ENCODE results near the gene CACTIN. TPM values are rescaled to one million over a fixed set of nuclear protein-coding genes. Genes with fewer than 3 reads are reported as not detected.

The CACTIN gene
- polyA plus RNA-seq, 1 of the 3 experiments (the other 2 are of a cell fraction): 36.4 TPM

DNA sequence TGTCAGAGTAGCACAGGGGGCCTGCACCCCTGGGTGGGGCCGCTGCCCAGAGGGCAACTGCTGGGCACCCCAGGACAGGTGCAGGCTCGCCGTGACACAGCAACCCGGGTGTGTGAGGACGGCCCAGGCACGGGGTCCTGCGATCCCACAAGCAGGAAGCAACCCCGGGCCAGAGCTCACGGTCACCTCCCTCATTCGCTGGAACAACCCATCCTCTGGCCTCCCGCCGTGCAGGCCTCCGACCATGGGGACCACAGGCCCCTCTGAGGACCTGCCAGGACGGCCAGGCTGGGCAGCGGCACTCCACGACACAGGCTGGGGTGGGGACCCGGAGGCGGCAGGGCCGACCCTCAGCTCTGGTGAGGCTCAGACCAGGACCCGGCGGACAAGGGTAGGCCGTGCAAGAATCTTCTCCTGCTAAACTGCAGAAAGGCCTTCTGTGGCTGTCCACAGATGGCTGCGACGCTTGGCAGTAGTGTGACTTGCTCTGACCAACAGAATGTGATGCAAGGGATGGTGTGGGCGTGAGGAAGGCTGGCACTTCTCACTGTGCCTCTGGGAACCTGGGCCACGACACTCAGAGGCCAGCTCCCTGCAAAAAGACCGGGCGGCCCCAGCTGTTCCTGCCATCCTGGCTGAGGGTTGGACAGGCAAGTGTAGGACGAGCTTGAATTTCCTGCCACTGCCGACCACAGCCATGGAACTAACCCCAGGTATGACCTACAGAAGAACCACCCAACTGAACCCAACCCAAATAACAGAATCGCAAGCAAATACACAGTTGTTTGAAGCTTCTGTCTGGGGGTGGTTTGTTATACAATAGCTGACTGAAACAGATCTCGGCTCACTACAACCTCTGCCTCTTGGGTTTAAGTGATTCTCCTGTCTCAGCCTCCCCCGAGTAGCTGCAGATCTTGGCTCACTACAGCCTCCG, 47.2 kb upstream of the CACTIN start:
- Histone ChIP-seq H3K4me3 (ENCODE audit: low read depth in 2 of 2, low read length in 1 of 2) (no peak overlapping the region), H3K9me2 (no peaks in the 10 kb centered on the region), H3K9ac (no peak overlapping the region), H3K4me2 (no peak overlapping the region), H2AFZ (ENCODE audit: low read depth) (no peak overlapping the region), H3K27ac (ENCODE audit: low read depth in 2 of 2, low read length in 1 of 2) (no peak overlapping the region), H3K36me3 (replicated peaks in 1 of 2; ENCODE audit: control insufficient read depth in 1 of 2, insufficient read depth in 2 of 2, low read length in 1 of 2) (no peaks in the 10 kb centered on the region), H3K4me1 (ENCODE audit: control insufficient read depth in 1 of 2, insufficient read depth in 2 of 2, low read depth in 1 of 2, low read length in 1 of 2) (no peaks in the 10 kb centered on the region), H3K9me3 (no peaks in the 10 kb centered on the region), H3K79me2 (ENCODE audit: insufficient read depth) (peaks cover 10% of the 10 kb centered on the region; the same call in 1 of the 2 replicates), H3F3A (replicated peaks; ENCODE audit: insufficient read depth) (no peaks in the 10 kb centered on the region), H3K27me3 (ENCODE audit: insufficient read depth) (no peaks in the 10 kb centered on the region), H4K20me1 (ENCODE audit: insufficient read depth) (0 out of 2 replicates have a peak, but pooled peaks cover 16% of the 10 kb centered on the region)
- 98% methylated on average over 7 of the region's 34 CpGs for whole genome bisulfite sequencing (ENCODE audit: low lambda C conversion rate)
- TF ChIP-seq MEF2A (IDR thresholded peaks at IDR 0.05; ENCODE audit: borderline replicate concordance, low read depth) (no peak), POLR2AphosphoS5 (IDR thresholded peaks at IDR 0.05; ENCODE audit: low read depth, low read length) (no peak), SIN3A (IDR thresholded peaks at IDR 0.05; ENCODE audit: borderline replicate concordance, low read depth, low read length) (no peak), RCOR1 (IDR thresholded peaks at IDR 0.05; ENCODE audit: low read length) (no peak), CHD2 (IDR thresholded peaks at IDR 0.05; ENCODE audit: low read length, partially characterized antibody) (no peak), RAD21 (IDR thresholded peaks at IDR 0.05; ENCODE audit: low read length) (no peak)
- TF ChIP-seq, protein P1, sequence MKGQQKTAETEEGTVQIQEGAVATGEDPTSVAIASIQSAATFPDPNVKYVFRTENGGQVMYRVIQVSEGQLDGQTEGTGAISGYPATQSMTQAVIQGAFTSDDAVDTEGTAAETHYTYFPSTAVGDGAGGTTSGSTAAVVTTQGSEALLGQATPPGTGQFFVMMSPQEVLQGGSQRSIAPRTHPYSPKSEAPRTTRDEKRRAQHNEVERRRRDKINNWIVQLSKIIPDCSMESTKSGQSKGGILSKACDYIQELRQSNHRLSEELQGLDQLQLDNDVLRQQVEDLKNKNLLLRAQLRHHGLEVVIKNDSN (IDR thresholded peaks at IDR 0.05; ENCODE audit: borderline replicate concordance, low read depth): no peak
- TF ChIP-seq, protein P2, sequence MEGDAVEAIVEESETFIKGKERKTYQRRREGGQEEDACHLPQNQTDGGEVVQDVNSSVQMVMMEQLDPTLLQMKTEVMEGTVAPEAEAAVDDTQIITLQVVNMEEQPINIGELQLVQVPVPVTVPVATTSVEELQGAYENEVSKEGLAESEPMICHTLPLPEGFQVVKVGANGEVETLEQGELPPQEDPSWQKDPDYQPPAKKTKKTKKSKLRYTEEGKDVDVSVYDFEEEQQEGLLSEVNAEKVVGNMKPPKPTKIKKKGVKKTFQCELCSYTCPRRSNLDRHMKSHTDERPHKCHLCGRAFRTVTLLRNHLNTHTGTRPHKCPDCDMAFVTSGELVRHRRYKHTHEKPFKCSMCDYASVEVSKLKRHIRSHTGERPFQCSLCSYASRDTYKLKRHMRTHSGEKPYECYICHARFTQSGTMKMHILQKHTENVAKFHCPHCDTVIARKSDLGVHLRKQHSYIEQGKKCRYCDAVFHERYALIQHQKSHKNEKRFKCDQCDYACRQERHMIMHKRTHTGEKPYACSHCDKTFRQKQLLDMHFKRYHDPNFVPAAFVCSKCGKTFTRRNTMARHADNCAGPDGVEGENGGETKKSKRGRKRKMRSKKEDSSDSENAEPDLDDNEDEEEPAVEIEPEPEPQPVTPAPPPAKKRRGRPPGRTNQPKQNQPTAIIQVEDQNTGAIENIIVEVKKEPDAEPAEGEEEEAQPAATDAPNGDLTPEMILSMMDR (IDR thresholded peaks at IDR 0.05): no peak
- DNase-seq: no peak
- CTCF ChIA-PET: interaction anchor here (1.2 to 2.5 kb wide), 4 partner anchors 8 to 129 kb away, joined by 3 to 16 read pairs (median 4); no protein-coding TSS in a partner anchor
- POLR2A ChIA-PET: no interaction called here

DNA sequence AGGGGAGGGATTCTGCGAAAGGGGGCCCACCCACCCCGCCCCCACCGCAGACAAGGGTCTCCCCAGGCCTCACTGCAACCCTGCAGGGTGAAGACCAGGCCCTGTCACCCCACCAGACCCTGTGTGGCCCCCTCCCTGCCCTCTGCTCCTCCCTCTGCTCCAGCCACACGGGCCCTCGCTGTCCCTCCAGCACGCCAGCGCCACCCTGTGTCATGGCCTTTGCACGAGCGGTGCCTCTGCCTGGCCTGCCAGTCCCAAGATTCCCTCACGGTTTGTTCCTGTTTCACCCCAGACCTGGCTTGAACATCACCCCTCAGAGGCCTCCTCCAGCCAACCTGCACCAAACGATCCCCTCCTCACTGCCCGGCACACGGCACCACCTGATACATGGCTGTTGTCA, 46.4 kb upstream of the CACTIN start:
- H3K27ac ChIP-seq (ENCODE audit: low read depth in 2 of 2, low read length in 1 of 2): no peak overlapping the region
- no peak for DNase-seq
- TF ChIP-seq RXRA (IDR thresholded peaks at IDR 0.05; ENCODE audit: borderline replicate concordance, low read depth): no peak
- TF ChIP-seq TAF1 (IDR thresholded peaks at IDR 0.05; ENCODE audit: borderline replicate concordance, low read depth, low read length): no peak
- TF ChIP-seq TCF12 (IDR thresholded peaks at IDR 0.05): no peak
- no peak for TF ChIP-seq CHD2 (IDR thresholded peaks at IDR 0.05; ENCODE audit: low read length, partially characterized antibody)
- TF ChIP-seq NRF1 (IDR thresholded peaks at IDR 0.05; ENCODE audit: low read depth, low read length): no peak
- no peaks in the 10 kb centered on the region for H3K4me1 ChIP-seq (ENCODE audit: control insufficient read depth in 1 of 2, insufficient read depth in 2 of 2, low read depth in 1 of 2, low read length in 1 of 2)
- no peak overlapping the region for H3K9ac ChIP-seq
- ChIA-PET CTCF (interaction anchor here (1.2 to 1.3 kb wide), 2 partner anchors 19 to 30 kb away, joined by 3 to 4 read pairs; no protein-coding TSS in a partner anchor), POLR2A (no interaction called here)
- H3K27me3 ChIP-seq (ENCODE audit: insufficient read depth): no peaks in the 10 kb centered on the region
- H3F3A ChIP-seq (replicated peaks; ENCODE audit: insufficient read depth): no peaks in the 10 kb centered on the region
- no peak overlapping the region for H3K4me2 ChIP-seq
- H3K79me2 ChIP-seq (ENCODE audit: insufficient read depth): peaks cover 10% of the 10 kb centered on the region; the same call in 1 of the 2 replicates
- no peaks in the 10 kb centered on the region for H3K36me3 ChIP-seq (replicated peaks in 1 of 2; ENCODE audit: control insufficient read depth in 1 of 2, insufficient read depth in 2 of 2, low read length in 1 of 2)
- no peaks in the 10 kb centered on the region for H3K9me2 ChIP-seq
- H2AFZ ChIP-seq (ENCODE audit: low read depth): no peak overlapping the region
- no peaks in the 10 kb centered on the region for H3K9me3 ChIP-seq
- no peak overlapping the region for H3K4me3 ChIP-seq (ENCODE audit: low read depth in 2 of 2, low read length in 1 of 2)
- 0 out of 2 replicates have a peak, but pooled peaks cover 16% of the 10 kb centered on the region for H4K20me1 ChIP-seq (ENCODE audit: insufficient read depth)
- WGBS (ENCODE audit: low lambda C conversion rate): 89% methylated on average over 9 of the region's 13 CpGs
